ENCODE measurements around the gene SPAG17.

Gene SPAG17

DNA sequence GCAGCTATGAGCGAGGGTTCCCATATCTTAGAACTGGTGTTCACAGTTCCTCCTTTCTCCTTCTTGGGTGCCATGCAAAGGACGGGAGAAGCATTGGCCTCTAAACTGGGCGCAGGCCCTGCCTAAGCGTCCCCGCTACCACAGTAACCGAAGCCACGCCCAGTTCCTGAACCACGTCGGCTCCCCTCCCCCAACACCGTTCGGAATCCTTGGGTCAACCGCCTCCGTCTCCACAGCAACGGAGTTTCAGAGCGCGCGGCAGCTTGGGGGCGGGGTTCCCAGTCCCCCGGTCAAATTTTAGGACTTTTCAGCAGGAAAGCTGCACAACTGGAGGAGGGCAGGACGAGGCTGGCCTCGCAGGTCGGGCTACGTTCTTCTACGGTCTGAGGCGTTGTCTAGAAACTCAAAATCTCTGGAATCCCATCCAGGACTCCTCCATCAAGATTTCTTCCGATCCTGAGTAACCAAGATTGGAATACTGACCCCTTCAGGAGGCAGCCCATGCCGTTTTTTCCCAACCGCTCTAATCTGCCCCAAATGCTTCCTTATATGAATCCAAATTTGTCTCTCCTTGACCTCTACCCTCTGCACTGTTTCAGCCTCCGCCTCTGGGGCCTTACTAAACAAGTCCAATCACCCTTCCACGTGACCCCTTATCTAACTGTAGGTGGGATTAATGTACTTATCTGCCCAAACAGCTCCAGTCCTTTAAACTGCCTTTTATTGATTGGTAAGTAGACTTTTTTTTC, at the start of gene SPAG17:
Gene SPAG17, minus strand, starts transcription at position 145 of the 749 bp plus-strand sequence. Its CDS starts 71 bp downstream, at position 74.
- peak; percentile 11 for DNase-seq (ENCODE audit: low spot score)

DNA sequence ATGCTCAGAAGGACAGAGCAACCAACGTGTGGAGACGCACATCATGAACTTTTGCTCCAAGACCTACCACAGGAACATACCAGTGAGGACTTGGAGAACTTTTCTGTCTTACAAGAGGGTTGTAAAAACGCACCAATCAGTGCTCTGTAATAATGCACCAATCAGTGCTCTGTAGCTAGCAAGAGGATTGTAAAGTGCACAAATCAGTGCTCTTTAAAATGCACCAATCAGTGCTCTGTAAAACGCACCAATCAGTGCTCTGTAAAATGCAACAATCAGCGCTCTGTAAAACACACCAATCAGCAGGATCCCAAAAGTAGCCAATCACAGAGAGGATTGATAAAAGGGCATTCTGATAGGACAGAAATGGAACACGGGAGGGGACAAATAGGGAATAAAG, 40.4 kb upstream of the SPAG17 start:
- DNase-seq (ENCODE audit: low spot score), result no peak

DNA sequence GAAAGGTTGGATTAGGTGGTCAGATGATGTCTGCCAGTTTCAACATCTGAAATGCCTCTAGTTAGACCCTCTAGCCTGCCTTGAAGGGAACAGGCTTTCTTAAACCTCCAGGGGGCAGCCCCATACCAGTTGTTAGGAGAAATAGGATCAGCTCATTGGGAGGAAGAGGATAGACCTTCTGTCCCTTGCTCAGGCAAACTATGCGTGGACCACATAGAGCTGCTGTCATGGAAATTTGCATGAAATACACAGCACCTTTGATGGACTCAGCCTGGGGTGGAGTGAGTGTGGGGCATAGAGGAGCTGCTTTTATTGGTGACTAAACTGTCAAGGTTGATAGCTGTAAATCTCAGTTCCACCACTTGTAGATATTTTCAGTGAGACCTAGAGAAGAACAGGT, 38.4 kb upstream of the SPAG17 start:
- DNase-seq (ENCODE audit: low spot score), result no peak

DNA sequence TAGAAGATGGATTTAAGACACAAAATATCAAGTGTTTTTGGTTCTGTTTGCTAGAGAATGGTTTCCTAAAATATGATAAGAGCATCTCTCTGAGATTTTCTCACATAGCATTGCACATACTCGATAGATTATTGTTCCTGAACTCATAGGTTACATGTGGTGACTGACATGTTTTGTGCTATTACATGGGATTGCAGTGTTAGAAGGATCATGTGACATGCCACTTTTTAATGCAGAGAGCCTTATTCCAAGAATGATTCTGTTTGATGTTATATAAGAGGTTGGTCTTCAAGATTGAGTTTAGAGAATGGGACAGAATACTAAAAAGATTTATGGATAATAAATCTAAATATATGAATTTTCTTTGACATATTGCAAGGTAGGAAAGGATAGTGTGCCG, 34.4 kb upstream of the SPAG17 start:
- DNase-seq (ENCODE audit: low spot score), result no peak

DNA sequence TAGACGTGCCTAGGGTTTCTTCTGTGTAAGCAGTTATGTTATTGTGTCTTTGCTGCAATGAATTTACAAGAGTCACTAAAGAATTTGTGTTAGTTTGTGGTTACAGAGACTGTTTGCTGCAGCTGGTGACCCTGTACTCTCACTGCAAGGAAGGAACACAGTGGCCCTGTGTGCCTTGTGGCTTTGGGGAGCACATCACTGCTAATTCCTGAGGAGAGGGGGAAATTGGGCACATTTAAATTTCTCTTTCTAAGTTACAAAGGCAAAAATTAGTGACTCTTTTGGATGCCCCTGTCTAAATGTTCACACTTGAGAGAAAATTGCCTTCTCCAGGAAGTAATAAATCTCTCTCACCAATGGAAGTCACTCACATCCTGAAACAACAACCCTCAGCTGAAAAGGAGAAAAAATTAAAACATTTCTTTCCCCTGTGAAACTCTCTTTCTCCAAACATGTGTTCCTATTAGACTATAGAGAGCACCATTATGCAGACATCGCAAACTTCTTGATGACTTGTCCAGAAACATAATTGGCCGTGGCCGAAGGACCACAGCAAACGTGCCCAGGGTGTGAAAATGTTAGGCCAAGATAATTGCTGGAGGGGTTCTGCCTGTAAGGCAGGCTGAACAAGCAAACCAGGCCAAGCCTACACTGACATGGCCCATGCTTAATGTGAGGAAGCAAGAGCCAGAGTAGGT, 32.3 kb upstream of the SPAG17 start:
- DNase-seq (ENCODE audit: low spot score), result no peak

DNA sequence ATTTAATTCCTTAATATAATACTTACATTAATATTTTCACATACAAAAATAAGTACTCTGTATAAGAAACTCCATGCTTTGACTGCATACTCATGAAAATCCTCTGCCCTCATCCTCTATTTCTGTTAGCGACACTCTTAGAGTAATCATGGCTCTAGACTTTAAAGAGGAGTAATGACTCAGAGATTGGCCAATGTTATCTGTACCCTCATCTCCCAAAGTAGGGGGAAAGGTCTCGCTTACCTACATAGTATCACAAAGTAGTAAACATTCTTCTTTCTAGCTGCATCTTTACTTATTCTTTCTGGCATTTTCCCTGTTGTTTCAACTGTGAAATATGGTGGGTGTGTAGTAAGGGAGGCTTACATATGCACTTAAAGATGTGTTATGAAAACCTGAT, 29.8 kb upstream of the SPAG17 start:
- no peak for DNase-seq (ENCODE audit: low spot score)

DNA sequence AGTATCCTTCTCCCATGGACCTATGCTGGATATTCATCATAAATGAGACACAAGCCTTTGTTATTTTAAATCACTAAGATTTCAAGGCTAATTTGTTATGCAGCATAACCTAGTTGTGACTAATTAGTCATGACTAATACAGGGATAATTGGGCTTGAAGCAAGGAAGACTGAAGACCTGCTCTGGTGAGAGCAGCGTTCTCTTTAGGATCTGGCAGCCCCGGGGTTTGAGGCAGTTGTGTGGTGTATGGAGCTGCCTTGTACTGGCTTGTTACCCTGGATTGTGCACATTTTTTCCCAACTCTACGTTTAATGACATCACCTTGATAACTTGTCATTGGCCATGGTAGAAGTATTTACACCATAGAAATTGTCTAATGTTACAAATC, 25.7 kb upstream of the SPAG17 start:
- no peak for DNase-seq (ENCODE audit: low spot score)

DNA sequence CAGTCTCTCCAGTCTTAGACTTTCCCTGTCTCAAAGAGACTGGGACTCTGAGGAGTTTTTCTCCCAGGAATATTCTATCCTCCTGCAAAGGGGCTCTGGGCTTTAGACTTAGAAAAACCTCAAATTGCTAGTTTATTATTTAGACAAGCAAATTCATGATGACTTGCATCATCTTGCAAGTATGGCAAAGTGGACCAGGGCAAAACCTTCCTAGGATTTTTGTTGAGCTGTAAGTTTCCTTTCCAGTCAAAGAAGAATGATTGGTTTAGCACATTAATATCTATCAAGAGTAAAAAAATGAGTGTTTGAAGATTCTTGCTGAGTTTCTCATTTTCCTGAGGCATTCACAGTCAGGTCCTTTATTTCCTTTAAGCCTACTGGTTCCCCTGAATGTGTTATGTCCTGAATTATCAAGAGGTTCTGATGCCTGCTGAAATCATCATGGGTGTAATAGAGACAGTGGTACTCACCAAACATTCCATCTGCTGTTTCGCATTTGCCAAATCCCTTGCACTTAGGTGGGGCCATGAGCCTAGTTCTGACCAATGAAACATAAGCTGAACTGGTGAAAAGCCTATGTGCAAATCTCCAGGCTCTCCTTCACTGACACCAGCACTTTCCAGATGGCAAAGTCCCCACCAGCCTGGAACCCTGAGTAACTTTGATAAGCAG, 25.2 kb upstream of the SPAG17 start:
- no peak for DNase-seq (ENCODE audit: low spot score)

DNA sequence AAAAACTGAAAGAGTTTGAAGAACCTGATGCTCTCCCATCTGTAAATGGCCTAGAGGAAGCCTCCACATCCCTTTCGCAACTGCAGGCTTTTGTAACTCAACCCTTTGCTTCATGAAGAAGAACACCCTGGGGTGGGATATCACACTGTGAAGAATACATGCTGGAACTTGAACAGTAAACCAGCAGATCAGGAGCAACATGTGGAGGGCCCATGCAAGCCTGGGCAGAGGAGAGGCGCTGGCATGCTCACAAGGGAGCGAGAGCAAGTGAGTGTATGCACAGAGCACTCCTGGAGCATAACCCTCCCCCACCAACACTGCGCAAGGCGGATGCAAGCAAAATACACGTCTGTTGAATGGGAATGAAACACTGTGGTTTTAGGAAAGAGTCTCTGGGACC, 24.6 kb upstream of the SPAG17 start:
- DNase-seq (ENCODE audit: low spot score), result no peak

DNA sequence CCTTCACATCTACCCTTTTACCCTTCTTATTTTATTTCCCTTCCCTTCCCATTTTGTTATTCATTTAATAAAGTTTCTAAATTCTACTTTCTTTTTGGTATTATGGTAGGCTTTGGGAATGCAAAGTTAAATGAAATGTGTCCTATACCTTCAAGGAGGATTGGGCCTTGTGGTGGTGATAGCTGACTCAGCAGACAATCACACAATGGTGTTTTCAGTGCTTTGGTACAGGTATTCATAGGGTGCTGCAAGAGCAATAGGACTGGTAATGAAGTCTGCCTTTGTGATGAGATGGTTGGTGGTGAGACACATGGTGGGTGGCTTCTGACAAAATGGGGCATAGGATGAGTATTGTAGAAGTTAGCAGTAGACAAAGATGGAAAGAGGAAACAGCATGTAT, 21.9 kb upstream of the SPAG17 start:
- DNase-seq (ENCODE audit: low spot score), result no peak

DNA sequence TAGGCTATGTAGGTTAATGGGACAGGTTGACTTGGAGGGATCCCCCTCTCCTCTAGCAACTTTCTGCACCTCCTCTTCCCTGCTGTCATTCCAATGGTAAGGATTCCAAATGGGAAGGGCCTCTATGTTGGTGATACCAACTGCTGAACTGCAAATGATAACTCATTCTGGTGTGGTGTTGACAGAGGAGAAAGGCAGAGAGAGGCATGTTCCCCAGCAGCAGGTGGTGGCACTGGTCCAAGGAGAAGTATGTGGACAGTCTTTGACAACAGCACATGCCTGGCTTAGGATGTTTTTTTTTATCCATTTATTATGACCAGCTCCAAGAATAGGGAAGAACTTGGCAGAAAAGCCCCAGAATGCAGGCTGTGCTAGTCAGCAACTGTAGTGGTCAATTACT, 19.6 kb upstream of the SPAG17 start:
- DNase-seq (ENCODE audit: low spot score), result no peak

DNA sequence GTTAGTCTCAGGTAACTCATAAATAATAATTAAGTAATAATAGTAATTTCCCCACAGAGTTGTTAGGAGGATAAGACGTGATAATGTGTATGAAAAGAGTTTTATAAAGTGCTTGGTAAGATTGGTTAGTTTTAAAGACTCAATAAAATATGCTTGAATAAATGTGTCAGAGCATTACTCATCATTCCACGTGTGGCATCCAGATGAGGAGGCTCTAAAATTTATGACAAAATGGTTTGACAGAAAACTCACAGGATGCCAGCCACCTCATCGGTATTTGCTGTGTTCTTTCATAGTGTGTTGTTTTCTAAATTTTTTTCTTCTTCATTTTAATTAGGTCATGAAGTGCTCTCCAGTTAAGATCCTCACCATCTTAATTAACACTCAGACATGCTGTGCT, 19.1 kb upstream of the SPAG17 start:
- DNase-seq (ENCODE audit: low spot score), result no peak

DNA sequence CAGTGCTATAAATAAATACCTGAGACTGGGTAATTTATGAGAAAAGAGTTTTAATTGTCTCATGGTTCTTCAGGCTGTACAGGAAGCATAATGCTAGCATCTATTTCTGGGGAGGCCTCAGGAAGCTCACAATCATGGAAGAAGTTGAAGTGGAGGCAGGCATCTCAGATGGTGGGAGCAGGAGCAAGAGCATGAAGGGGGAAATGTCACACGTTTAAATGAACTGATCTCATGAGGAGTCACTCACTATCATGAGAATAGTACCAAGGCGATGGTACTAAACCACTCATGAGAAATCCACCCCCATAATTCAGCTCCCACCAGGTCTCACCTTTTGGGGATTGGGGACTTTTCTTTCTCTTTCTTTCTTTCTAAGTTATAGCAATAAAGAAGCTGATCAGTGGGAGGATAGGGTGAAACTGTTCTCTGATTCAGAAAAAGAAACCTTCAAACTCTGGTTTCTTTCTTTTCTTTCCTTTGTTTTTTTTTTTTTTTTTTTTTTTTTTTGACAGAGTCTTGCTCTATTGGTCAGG, 17.1 kb upstream of the SPAG17 start:
- no peak for DNase-seq (ENCODE audit: low spot score)

DNA sequence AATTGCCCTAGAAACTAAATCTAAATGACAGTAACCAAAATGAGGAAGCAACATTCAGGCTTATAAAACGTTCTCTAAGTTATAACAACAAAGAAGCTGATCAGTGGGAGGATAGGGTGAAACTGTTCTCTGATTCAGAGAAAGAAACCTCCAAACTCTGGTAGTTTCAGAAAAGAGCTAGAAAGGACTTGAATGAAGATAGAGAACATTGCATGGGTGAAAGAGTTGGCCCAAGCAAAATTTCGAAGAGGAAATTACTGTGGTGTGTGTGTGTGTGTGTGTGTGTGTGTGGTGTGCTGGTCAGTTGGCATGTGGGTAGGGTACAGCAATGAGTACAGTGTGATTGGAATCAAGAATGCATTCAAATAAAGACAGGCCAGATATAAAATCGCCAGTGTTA, 16.5 kb upstream of the SPAG17 start:
- DNase-seq (ENCODE audit: low spot score), result no peak

DNA sequence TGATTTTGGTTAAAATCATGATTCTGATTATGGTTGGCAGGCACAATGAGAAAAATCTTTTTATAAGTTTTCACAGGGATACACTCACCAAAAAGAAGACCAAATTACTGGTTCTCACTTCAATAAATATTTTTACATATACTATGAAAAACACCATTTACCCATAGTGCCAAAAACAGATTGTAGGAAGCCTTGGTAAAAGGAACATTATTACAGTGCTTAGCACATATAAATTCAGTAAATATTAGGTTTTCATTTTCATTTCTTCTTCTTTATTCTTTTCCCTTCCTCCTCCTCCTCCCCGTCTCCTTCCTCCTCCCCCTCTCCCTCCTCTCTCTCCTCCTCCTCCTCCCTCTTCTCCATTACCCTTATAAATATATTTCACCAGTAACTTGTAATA, 15.8 kb upstream of the SPAG17 start:
- no peak for DNase-seq (ENCODE audit: low spot score)

DNA sequence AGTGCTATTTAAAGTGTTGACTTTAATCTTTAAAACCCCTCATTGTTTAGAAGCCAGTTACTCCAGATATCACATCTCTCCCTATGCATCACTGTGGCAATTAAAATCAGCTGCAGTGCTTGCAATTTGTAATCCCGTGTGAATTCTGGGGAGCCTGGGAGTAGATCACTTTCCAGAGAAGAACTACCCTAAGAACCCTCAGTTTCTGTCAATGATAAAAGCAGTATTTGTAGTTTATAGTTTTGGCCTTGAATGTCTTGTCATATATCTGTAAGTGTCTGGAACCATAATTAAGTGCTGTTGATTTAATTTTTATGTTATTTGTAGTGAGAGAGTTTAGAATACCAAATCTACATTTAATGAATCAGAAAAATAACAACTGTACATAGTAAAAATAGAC, 5.5 kb upstream of the SPAG17 start:
- no peak for DNase-seq (ENCODE audit: low spot score)

DNA sequence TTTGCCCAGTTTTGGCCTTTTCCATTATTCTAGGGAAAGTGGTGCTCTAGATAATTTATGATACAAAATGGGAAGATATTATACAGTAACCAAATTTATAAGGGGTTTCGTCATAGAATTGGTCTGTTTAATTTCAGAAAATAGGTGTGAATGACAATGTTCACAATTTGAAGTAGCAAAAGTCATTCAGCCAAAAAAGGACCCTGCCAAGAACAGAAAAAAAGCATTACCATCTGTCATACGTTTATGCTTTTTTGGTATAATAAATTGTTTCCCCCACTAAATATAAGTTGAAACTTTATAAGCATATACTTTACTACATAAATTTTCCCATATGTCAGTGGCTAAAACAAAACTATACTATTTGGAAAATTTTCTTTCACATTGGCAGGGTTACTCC, 4.5 kb upstream of the SPAG17 start:
- no peak for DNase-seq (ENCODE audit: low spot score)

DNA sequence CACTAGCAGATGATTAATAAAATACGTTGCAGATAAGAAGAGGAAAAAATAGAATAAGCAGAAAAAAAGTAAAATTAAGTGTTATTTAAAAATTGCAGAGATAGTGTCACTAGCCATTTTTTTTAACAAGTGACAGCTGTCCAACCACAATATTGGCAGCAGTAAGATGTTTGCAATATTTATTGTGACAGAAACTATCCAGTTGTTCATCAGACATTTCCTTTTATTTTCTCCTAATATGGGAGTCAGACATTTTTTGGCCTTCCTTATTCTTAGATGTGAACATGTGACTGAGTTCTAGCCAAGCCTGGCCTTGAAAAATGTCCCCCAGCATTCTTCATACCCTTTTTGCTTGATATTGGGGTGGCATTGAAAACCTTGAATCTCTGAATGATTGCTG, 3.4 kb upstream of the SPAG17 start:
- DNase-seq (ENCODE audit: low spot score), result no peak

DNA sequence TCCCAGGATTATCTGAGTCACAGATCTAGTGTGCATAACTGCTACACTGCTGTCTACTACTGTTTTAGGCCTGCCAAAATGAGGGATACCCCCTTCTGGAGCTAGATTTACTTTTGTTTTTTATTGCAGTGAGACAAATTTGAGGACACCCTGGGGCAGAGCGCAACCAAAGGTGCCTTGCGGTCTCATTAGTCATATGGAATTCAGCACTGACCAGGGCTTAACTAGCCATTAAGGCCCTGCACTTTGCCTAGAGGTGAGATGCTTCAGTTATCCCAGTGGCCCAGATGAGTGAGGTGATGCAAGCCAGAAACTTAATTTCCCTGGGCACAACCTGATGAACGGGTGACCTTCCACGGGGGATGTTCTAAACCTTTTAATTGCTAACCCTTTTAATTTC, 998 bp upstream of the SPAG17 start:
- DNase-seq (ENCODE audit: low spot score), result no peak

DNA sequence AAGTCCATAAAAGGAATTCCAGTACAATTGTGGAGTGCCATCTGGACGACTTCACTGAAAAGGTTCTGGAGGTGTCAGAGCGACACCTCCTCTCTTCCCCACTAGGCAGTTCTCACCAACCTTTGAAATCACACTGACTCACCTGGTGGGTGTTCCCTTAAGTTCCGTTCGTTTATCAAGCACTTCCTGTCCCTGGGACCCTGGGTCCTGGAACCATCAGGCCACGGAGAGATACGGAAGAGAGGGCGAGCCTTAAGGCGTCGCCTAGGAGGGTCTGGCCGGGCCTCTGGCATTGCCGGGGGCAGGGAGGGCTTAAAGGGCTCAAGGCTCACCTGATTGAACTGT, 317 bp downstream of the SPAG17 start:
- DNase-seq (ENCODE audit: low spot score), result peak; percentile 20

DNA sequence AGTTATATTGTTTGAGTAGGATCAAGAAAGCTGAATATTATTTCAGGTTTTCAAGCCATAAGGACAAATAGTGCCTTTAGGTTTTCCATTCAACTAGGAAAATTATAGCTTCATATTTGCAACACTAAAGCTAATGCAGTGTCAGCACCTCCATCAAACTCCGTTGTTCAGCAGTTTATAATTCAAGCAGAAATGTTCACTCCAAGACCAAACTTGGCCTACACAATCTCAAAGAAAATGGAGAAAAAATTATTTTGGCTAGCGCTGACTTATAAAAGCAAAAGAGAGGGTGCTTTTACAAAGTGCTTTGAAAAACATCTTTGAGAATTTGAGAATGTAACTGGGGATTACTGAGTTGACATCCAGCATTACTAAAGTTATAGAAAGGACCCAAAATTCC, 1.4 kb downstream of the SPAG17 start:
- DNase-seq (ENCODE audit: low spot score), result no peak

DNA sequence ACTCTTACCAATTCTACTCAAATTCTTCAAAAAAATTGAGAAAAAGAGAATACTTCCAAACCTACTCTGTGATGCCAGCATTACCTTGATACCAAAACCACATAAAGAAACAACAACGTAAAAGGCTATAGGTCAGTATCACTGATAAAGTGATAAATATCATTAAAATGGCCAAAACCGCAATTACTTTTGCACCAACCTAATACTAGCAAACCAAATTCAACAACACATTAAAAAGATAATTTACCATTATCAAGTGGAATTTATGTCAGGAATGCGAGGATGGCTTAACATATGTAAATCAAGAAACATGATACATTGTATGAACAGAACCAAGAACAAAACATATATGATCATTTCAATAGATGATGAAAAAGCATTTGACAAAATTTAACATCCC, 7.0 kb downstream of the SPAG17 start:
- no peak for DNase-seq (ENCODE audit: low spot score)

DNA sequence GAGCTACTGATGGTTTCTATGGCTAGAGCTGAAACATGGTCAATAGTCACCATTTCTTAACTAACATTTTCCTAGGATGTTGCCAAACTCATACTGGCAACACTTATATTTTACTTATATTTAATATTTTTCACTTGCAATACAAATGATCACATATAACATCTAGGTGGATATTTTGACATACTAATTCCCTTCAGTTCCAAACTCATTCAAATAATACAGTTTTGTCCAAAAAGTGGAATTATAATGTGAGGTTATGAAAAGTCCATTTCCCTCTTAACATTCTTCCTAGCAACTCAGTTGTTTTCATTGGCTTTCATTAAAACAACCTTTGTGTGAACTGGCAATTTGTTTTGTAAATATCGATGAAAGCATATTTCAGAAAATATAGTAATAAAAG, 16.0 kb downstream of the SPAG17 start:
- no peak for DNase-seq (ENCODE audit: low spot score)
